ENCODE results near the gene PYURF.
A peak's percentile ranks its signal among the peaks of the same experiment; 100 is the strongest.
"Not testable (repeated sequence)": the region's sequence is repeated elsewhere in the genome, so short reads cannot be mapped to it uniquely, and the experiment has no call there.

Gene PYURF

GRCh38 chr4:88523325-88524129 lies at the start of gene PYURF:
Gene PYURF, minus strand, starts transcription at chr4:88523776. Its CDS starts 76 bp downstream, at chr4:88523700.
- DNase-seq = peak; percentile 79

DNA sequence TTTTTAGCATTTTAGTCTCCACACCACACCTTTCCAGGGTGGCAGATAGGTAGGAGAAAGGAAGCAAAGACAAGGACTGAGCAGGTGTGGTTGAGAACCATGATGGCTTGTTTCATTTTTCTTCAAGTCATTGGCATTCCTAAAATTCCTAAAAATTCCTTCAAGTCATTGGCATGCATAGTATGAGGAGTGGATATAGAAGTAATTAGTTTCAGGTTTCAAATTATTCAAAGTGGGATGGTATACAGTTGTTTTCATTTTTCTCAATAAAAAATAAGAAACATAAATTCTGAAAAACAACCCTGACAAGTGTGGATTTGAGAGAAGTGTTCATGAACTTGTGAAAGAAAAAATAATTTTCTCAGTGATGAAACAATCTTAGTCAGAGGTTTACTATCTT lies 46.4 kb upstream of the PYURF start:
- no peak for DNase-seq

DNA sequence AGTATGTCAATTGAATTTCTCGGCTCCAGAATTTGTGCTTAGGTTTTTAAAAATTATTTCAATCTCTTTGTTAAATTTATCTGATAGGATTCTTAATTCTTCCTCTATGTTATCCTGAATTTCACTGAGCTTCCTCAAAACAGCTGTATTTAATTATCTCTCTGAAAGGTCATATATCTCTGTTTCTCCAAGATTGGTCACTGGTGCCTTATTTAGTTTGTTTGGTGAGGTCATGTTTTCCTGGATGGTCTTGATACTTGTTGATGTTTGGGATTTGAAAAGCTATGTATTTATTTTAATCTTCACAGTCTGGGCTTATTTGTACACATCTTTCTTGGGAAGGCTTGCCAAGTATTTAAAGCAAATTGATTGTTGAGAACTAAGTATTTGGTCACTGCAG lies 44.0 kb upstream of the PYURF start:
- no peak for DNase-seq

- no peak for DNase-seq
These were observed 26.2 kb upstream of the PYURF start for GRCh38 chr4:88549815-88550214.

DNA sequence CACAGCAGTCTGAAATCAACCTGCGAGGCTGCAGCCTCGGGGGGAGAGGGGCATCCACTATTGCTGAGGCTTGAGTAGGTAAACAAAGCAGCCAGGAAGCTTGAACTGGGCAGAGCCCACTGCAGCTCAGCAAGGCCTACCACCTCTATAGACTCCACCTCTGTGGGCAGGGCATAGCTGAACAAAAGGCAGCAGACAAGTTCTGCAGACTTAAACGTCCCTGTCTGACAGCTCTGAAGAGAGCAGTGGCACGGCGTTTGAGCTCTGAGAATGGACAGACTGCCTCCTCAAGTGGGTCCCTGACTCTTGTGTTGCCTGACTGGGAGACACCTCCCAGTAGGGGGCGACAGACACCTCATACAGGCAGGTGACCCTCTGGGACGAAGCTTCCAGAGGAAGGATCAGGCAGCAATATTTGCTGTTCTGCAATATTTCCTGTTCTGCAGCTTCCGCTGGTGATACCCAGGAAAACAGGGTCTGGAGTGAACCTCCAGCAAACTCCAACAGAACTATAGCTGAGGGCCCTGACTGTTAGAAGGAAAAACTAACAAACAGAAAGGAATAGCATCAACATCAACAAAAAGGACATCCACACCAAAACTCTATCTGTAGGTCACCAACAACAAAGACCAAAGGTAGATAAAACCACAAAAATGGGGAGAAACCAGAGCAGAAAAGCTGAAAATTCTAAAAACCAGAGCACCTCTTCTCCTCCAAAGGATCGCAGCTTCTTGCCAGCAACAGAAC lies 15.9 kb upstream of the PYURF start:
- DNase-seq = not testable (repeated sequence)

DNA sequence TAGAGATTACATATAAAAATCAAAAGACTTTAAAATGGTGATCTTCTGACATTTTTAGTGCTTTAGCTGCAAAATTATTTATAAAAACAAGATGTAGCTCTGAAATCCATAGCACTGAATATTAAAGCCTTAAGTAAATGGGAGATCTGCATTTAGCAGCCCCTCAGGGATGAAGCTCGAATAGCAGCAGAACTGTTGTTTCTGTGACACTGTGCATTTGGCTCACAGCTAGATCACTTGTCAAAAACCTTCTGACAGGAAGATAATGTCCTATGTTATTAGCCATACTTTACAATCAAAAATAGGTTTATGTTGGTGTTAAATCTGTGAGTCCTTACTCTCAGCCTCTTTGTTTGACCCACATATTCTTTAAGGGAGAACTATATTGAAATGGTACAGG lies 14.1 kb upstream of the PYURF start:
- no peak for DNase-seq

DNA sequence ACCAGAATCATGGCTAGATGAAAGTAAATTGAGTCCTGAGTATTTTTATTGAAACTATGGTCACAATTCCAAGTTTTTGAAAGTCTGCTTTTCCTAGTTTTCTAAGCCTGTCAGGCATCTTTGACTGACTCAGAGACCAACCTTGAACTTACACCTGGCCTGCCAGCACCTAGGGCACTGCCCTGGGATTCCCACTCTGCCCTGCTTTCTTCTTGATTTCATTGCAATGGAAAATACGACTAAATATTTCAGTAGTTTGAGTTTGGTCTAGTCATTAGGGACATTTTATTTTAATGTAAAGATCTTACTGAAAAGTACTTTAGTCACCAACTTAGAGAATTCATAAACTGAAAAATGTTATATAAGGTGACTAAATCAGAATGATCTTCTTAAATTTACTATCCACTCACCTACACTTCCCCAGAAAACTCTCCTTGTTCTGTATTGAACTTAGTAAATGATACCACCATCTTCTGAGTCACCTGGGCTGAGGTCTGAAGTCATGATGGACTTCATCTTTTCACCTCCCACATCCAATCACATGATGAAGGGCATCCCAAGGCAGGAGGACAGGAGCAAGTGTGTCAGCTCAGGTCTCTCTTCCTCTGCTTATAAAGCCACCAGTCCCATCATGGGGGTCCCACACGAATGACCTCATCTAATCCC lies 11.6 kb upstream of the PYURF start:
- no peak for DNase-seq

- no peak for DNase-seq
These were observed 10.6 kb upstream of the PYURF start for GRCh38 chr4:88533937-88534750.

- no peak for DNase-seq
These were observed 9.7 kb upstream of the PYURF start for GRCh38 chr4:88533088-88533790.

DNA sequence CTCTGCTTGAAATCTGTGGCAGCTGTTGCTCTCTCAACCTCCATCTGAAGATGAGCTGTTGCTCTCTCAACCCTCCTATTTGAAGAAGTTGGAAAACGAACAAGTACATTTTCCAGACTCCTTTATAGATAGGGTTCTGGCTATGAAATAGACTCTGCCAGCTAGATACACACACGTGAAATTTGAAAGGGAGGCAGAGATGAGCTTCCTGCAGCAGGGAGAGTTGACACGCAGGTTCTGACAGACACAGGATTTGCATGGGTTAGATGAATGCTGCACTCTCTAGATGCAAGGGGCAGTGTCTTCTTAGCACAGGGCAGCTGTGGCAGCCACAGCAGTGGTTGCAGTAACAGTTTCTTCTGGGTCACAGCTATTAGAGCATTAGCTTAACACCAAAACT lies 8.0 kb upstream of the PYURF start:
- no peak for DNase-seq

DNA sequence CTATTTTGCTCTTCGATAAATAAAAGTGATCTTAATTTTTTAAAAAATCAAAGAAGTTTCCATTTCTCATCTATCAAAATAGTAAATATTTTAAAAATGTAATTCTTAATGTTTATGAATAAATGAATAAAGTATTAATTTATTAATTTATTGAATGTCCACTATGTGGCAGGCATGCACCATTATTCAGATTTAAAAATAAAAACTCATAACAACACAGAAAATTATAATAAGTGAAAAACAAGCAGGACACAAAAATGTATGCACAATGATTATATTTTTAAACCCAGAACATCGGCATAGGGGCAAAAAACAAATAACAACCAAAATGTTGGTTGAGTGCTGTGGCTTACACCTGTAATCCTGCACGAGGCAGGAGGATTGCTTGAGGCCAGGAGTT lies 5.3 kb upstream of the PYURF start:
- no peak for DNase-seq

DNA sequence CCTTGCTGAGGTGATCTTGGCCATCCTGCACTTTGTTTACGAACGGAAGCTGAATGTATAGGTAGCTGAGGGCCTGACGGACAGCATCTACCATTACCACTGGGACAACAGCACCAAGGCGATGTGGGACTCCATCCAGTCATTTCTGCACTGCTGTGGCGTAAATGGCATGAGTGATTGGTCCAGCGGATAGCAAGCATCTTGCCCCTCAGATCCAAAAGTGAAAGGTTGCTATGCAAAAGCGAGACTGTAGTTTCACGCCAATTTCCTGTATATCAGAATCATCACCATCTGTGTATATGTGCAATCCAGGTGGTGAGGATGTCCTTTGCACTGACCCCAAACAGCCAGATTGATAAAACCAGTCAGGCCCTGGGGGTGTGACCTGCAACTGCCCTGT lies 4.2 kb upstream of the PYURF start:
- DNase-seq = no peak

DNA sequence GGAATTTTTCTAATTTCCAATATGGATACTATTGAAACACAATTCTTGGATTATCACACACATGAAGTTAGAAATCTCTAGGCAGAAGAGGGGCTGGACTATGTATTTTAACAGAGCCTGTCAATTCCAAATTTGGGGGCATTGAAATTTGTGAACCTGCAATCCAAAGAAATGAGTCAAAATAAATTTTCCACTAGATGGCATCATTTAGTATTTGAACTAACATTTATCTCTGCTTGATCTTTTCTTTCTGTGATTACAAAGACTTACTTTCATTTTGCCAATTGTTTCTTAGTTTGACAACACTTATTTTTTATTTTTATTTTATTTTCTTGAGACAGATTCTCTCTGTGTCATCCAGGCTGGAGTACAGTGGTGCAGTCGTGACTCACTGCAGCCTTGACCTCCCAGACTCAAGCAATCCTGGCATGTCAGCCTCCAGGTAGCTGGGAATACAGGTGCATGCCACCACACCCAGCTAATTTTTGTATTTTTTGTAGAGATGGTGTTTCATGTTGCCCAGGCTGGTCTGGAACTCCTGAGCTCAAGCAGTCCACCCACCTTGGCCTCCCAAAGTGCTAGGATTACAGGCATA lies 2.7 kb upstream of the PYURF start:
- no peak for DNase-seq

DNA sequence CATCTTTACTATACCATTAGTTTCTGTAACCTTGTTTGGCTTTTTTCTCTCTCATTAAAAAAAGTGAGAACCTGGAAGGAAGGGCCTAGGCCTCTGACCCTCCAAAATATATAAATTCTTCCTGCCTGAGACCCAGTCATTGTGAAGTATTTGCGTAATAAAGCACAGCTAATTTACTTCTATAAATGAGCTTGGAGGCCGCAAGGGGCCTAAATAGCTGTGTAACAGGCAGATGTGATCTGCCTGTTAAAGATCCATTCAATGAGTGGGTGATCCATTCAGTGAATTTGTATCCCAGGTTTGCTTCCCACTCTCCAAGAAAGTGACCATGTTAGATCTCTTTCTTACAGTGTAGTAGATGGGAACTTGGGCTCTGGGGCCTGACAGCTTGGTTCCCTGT lies 595 bp upstream of the PYURF start:
- DNase-seq = no peak

GRCh38 chr4:88522702-88523324 lies 763 bp downstream of the PYURF start:
- DNase-seq = no peak

DNA sequence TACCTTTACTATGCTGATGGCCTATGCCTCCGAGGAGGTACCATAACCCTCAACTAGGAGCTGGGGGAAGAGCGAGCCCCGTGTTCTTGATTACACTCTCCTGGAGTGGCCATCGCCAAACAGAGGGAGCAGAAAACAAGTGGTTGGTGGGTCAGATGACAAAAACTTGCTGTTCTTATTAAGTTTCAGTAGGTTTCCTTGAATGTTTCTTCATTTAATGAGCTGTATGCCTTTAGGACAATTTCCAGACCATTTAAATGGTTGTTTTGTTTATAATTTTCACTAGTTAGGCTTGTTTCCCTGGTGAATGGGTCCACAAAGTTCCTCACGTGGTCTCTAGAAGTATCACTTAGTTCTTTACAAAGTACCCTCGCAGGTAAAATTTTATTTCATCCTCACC lies 4.7 kb downstream of the PYURF start:
- no peak for DNase-seq

- DNase-seq = no peak
These were observed 5.8 kb downstream of the PYURF start for GRCh38 chr4:88517825-88518224.

DNA sequence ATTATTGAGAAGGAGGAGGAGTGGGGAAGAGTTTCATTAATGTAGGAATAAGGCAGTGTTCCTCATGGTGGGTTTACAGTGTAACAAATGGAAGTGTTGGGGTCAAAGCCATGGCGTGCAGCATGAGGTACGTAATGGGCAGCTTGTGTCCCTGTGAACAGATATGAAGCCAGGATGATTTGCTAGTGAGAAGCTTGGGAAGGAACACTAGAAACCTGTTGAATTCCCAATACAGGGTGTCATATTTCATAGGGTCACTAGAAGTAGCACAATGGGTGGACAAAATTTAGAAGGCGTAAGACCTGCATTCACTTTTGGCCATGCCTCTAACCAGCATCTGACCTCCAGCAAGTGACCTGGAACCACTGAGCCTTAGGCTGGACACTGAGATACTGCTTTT lies 6.8 kb downstream of the PYURF start:
- no peak for DNase-seq

DNA sequence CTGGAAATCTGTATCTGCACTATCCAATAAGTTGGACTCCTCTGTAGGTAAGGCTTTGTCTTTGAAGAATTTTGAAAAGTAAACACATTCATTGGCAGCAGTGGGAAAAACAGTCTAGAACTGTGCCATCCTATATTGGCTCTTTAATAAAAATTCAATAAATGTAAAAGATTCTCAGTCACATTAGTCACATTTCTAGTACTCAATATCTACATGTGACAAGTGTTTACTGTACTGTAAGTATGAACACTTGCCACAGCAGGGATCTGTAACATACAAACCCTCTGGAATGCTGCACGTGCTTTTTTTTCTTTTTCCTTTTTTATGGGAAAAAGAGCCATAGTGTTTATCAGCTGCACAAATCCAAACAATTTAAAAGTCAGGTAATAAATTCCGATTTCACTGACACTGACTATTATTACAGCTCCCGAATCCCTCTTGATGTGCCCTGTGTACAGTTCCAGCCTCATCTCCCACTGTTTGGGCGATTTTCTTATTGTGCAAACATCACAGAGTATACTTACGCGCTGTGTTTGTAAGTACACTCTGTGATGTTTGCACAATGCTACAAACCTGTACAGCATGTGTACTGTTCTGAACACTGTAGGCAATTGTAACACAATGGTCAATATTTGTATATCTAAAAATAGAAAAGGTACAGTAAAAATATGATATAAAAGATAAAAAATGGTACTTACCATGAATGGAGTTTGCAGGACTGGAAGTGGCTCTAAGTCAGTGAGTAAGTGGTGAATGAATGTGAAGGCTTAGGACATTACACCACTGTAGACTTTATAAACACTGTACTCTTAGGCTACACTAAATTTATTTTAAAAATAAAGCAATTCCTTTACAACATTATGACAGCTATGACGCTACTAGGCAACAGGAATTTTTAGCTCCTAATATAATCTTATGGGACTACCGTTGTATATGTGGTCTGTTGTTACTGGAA lies 8.7 kb downstream of the PYURF start:
- DNase-seq = no peak

DNA sequence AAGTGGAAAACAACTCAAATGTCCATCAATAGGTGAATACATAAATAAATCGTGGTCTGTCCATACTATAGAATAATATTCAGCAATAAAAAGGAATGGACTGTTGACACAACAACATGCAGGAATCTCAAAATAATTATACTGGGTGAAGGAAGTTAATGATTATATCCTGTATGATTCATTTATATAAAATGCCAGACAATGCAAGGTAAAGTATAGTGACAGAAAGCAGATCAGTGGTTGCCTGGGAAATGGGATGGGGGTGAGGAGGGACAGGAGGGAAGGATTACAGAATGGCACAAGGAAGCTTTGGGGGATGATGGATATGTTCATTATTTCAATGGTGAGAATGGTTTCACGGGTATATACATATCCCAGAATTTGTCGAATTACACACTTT lies 12.3 kb downstream of the PYURF start:
- DNase-seq = no peak

Data from NCI-H446 treated with DMSO at 0.1 percent for 48 hours (cell line).